H9 (cell line): ENCODE data around the gene EFL1. TPM values are rescaled to one million over a fixed set of nuclear protein-coding genes. Genes with fewer than 3 reads are reported as not detected.

Source experiments
- DNase-seq: peaks from one replicate; pipeline ENCODE4 v3.0.0-alpha.2; 2017
- H2AFZ ChIP-seq: one replicate; pipeline ENCODE4 v1.6.1; 2013; ENCODE audit warnings: mild to moderate bottlenecking, low read length, control low read depth, moderate library complexity
- H2AK5ac ChIP-seq: 2 replicates; pipeline ENCODE4 v1.6.1; 2013; ENCODE audit warnings: low read length, control low read depth, mixed read lengths; ENCODE audit not compliant: insufficient read length
- H2BK120ac ChIP-seq: one replicate; pipeline ENCODE4 v1.6.1; 2013; ENCODE audit warnings: low read depth, mild to moderate bottlenecking, low read length, control low read depth, inconsistent platforms; ENCODE audit not compliant: poor library complexity, severe bottlenecking
- H2BK12ac ChIP-seq: 2 replicates; pipeline ENCODE4 v1.6.1; 2013; ENCODE audit warnings: low read length, control low read depth, mixed read lengths, low read depth; ENCODE audit not compliant: insufficient read length
- H2BK15ac ChIP-seq: 2 replicates; pipeline ENCODE4 v1.6.1; 2013; ENCODE audit warnings: low read depth, low read length, control low read depth
- H2BK20ac ChIP-seq: one replicate; pipeline ENCODE4 v1.6.1; 2013; ENCODE audit warnings: low read depth, mild to moderate bottlenecking, low read length, control low read depth, inconsistent platforms; ENCODE audit not compliant: poor library complexity, severe bottlenecking
- H2BK5ac ChIP-seq: 2 replicates; pipeline ENCODE4 v1.6.1; 2013; ENCODE audit warnings: low read length, control low read depth, mixed read lengths; ENCODE audit not compliant: insufficient read length
- H3K14ac ChIP-seq: 2 replicates; pipeline ENCODE4 v1.6.1; 2013; ENCODE audit warnings: low read length, control low read depth; ENCODE audit not compliant: insufficient read depth
- H3K18ac ChIP-seq: 2 replicates; pipeline ENCODE4 v1.6.1; 2013; ENCODE audit warnings: low read depth, mild to moderate bottlenecking, mixed read lengths, low read length, control low read depth; ENCODE audit not compliant: insufficient read length
- H3K23ac ChIP-seq: 2 replicates; pipeline ENCODE4 v1.6.1; 2013; ENCODE audit warnings: low read length, control low read depth, mixed read lengths, low read depth; ENCODE audit not compliant: insufficient read length
- H3K23me2 ChIP-seq: 2 replicates; pipeline ENCODE4 v1.6.1; 2013; ENCODE audit warnings: low read depth, mild to moderate bottlenecking, mixed read lengths, low read length, control low read depth; ENCODE audit not compliant: insufficient read length, poor library complexity, severe bottlenecking
- H3K27ac ChIP-seq: 2 replicates; pipeline ENCODE4 v1.5.1; 2013; ENCODE audit warnings: low read length, control low read depth, mixed read lengths, low read depth; ENCODE audit not compliant: insufficient read length
- H3K27me3 ChIP-seq: 2 replicates; pipeline ENCODE4 v1.6.1; 2013; ENCODE audit warnings: low read length, control low read depth, inconsistent platforms; ENCODE audit not compliant: insufficient read depth
- H3K4ac ChIP-seq: 2 replicates; pipeline ENCODE4 v1.6.1; 2013; ENCODE audit warnings: low read depth, mild to moderate bottlenecking, control low read depth, inconsistent platforms, low read length, moderate library complexity
- H3K4me1 ChIP-seq: 2 replicates; pipeline ENCODE4 v1.6.1; 2013; ENCODE audit warnings: low read length, control low read depth, inconsistent platforms; ENCODE audit not compliant: insufficient read depth
- H3K4me2 ChIP-seq: 2 replicates; pipeline ENCODE4 v1.6.1; 2013; ENCODE audit warnings: low read length, control low read depth, mixed read lengths; ENCODE audit not compliant: insufficient read length, insufficient read depth
- H3K56ac ChIP-seq: 2 replicates; pipeline ENCODE4 v1.6.1; 2013; ENCODE audit warnings: low read depth, mild to moderate bottlenecking, mixed read lengths, low read length, control low read depth; ENCODE audit not compliant: insufficient read length
- H3K79me1 ChIP-seq: 2 replicates; pipeline ENCODE4 v1.6.1; 2013; ENCODE audit warnings: low read depth, mild to moderate bottlenecking, moderate library complexity, low read length, control low read depth, inconsistent platforms; ENCODE audit not compliant: insufficient read depth, poor library complexity, severe bottlenecking
- H3K79me2 ChIP-seq: 2 replicates; pipeline ENCODE4 v1.6.1; 2013; ENCODE audit warnings: low read length, control low read depth, inconsistent platforms; ENCODE audit not compliant: insufficient read depth
- H3K9ac ChIP-seq: 2 replicates; pipeline ENCODE4 v1.6.1; 2013; ENCODE audit warnings: low read length, control low read depth, mixed read lengths; ENCODE audit not compliant: insufficient read length; ENCODE audit errors: extremely low read depth
- H3K9me3 ChIP-seq: one replicate; pipeline ENCODE4 v1.6.1; 2013; ENCODE audit warnings: low read depth, low read length, inconsistent platforms; ENCODE audit not compliant: control insufficient read depth
- H3T11ph ChIP-seq: one replicate; pipeline ENCODE4 v1.6.1; 2013; ENCODE audit warnings: mild to moderate bottlenecking, low read length, control low read depth, inconsistent platforms
- H4K20me1 ChIP-seq: one replicate; pipeline ENCODE4 v1.6.1; 2013; ENCODE audit not compliant: control insufficient read depth, insufficient read length, insufficient read depth
- H4K5ac ChIP-seq: 2 replicates; pipeline ENCODE4 v1.6.1; 2013; ENCODE audit warnings: low read depth, mild to moderate bottlenecking, mixed read lengths, low read length, control low read depth; ENCODE audit not compliant: insufficient read length
- H4K8ac ChIP-seq: replicated peaks from 2 replicates; pipeline ENCODE4 v1.6.1; 2013; ENCODE audit warnings: low read length, control low read depth, mixed read lengths, low read depth; ENCODE audit not compliant: insufficient read length
- H4K91ac ChIP-seq: 2 replicates; pipeline ENCODE4 v1.6.1; 2013; ENCODE audit warnings: low read depth, mild to moderate bottlenecking, moderate library complexity, mixed read lengths, low read length, control low read depth; ENCODE audit not compliant: insufficient read length
- H3K27ac Mint-ChIP-seq, 3 experiments: 2 replicates in 2 of 3; 3 replicates in 1 of 3; pipeline ENCODE4 v1.8.0; 2020 to 2021; ENCODE audit warnings: mixed read lengths in 3 of 3, mild to moderate bottlenecking in 1 of 3, moderate library complexity in 1 of 3
- H3K27me3 Mint-ChIP-seq: 2 replicates; pipeline ENCODE4 v1.8.0; 2021; ENCODE audit warnings: low read depth, mild to moderate bottlenecking, moderate library complexity, mixed read lengths
- H3K36me3 Mint-ChIP-seq, 3 experiments: 2 replicates in 2 of 3; 3 replicates in 1 of 3; pipeline ENCODE4 v1.8.0; 2020 to 2021; ENCODE audit warnings: low read depth in 3 of 3, mixed read lengths in 3 of 3; ENCODE audit not compliant: insufficient read depth in 1 of 3
- H3K4me1 Mint-ChIP-seq, 2 experiments: 2 replicates each; pipeline ENCODE4 v1.8.0; 2020; ENCODE audit warnings: mixed read lengths in 2 of 2
- H3K4me3 Mint-ChIP-seq, 2 experiments: 2 replicates in 1 of 2; 3 replicates in 1 of 2; pipeline ENCODE4 v1.8.0; 2020 to 2021; ENCODE audit warnings: mild to moderate bottlenecking in 2 of 2, mixed read lengths in 2 of 2, moderate library complexity in 1 of 2
- H3K9me3 Mint-ChIP-seq, 2 experiments: 2 replicates in 1 of 2; 3 replicates in 1 of 2; pipeline ENCODE4 v1.8.0; 2020; ENCODE audit warnings: mild to moderate bottlenecking in 2 of 2, mixed read lengths in 2 of 2, moderate library complexity in 1 of 2
- CTCF ChIP-seq: fragments of 200-600 bp; sonication (generic); conservative IDR thresholded peaks from 3 replicates; pipeline ENCODE4 v1.8.0; 2021; ENCODE audit warnings: antibody characterized with exemption, mild to moderate bottlenecking
- WGBS: extraction: QIAGEN DNeasy Blood & Tissue Kit; methylation state at CpG from one replicate; pipeline ENCODE4 v1.1.7; 2013; ENCODE audit warnings: missing lambda C conversion rate, low lambda C conversion rate, mixed read lengths; ENCODE audit not compliant: insufficient read length; ENCODE audit errors: extremely low coverage; 5-methylcytosine and 5-hydroxymethylcytosine counted together
- total RNA-seq: library from RNA; stranded (reverse); gene quantifications from 2 replicates; pipeline ENCODE4 v1.2.1, GENCODE V29; 2021

EFL1 gene
- total RNA-seq, 1 experiment from 2014 or later, result 29.4 TPM

- DNase-seq, result no peak
- Histone ChIP-seq H2BK5ac (no peak overlapping the region), H4K20me1 (no peaks in the 10 kb centered on the region), H3K79me1 (no peaks in the 10 kb centered on the region), H3T11ph (no peak overlapping the region), H2BK12ac (no peak overlapping the region), H2BK120ac (no peak overlapping the region), H3K23ac (no peak overlapping the region), H3K27me3 (no peaks in the 10 kb centered on the region), H3K9me3 (no peaks in the 10 kb centered on the region), H2BK20ac (no peak overlapping the region), H4K5ac (no peak overlapping the region), H3K4ac (no peak overlapping the region), H3K14ac (no peak overlapping the region), H2BK15ac (no peak overlapping the region), H3K4me2 (no peak overlapping the region), H2AK5ac (no peak overlapping the region), H3K4me1 (no peaks in the 10 kb centered on the region), H3K23me2 (no peaks in the 10 kb centered on the region), H3K18ac (no peak overlapping the region), H2AFZ (no peak overlapping the region), H3K79me2 (no peaks in the 10 kb centered on the region), H3K9ac (no peak overlapping the region), H3K27ac (no peak overlapping the region), H4K91ac (no peak overlapping the region), H3K56ac (no peak overlapping the region), H4K8ac (no peak overlapping the region)
- Mint-ChIP-seq H3K4me1 (no peaks in the 10 kb centered on the region), H3K9me3 (no peaks in the 10 kb centered on the region), H3K4me3 (no peak overlapping the region), H3K27ac (peak overlapping the region in 1 of 3 experiments; percentile 79; a peak in 1 of 7 replicates), H3K27me3 (peaks cover 3% of the 10 kb centered on the region; the same call in 1 of the 2 replicates), H3K36me3 (no peaks in the 10 kb centered on the region)
- no peak for TF ChIP-seq CTCF
- no CpG with 5 or more reads among the region's 6 CpGs for WGBS
Observed at GRCh38 chr15:82117296-82117695, 145.2 kb downstream of the EFL1 start.
